HCT116 (cell line): ENCODE data around the gene WWOX. TPM values are rescaled to one million over a fixed set of nuclear protein-coding genes. Genes with fewer than 3 reads are reported as not detected.

Experiments used
- ATAC-seq: fragments of 200-7000 bp; cut with Tn5 transposase; 2 replicates; pipeline ENCODE4 v1.9.1; 2020; ENCODE audit warnings: mild to moderate bottlenecking, moderate library complexity
- BruUV-seq: library from RNA; stranded (reverse); fragments of 400-500 nt; replicated peaks from 2 replicates; lab custom pipeline; 2021; lab: Mats Ljungman, UMichigan
- CTCF ChIA-PET: fragments of 300-600 bp; sonication (Branson Sonifier 250); formaldehyde crosslinking; loops from one replicate; lab custom pipeline; 2021; ENCODE audit warnings: antibody characterized with exemption; lab: Charles Lee
- POLR2A ChIA-PET: fragments of 300-600, 350-600 bp; sonication (Branson Sonifier 250); formaldehyde crosslinking; loops from one replicate; lab custom pipeline; 2021; ENCODE audit warnings: antibody characterized with exemption; lab: Charles Lee
- RAD21 ChIA-PET, 2 experiments: fragments of 300-600 bp; sonication (Branson Sonifier 250); formaldehyde crosslinking; loops; one replicate each; lab custom pipeline; 2023; ENCODE audit warnings: low total read pairs in 2 of 2; ENCODE audit not compliant: uncharacterized antibody in 2 of 2, unreplicated experiment in 2 of 2, low non-redundant PET in 1 of 2; lab: Charles Lee
- DNase-seq: peaks from one replicate; pipeline ENCODE4 v3.0.0-alpha.2; 2010; ENCODE audit warnings: low read depth, low spot score
- H2AFZ ChIP-seq: fragments of 200-600 bp; shearing (Covaris generic), sonication (generic); 2 replicates; pipeline ENCODE4 v1.6.1; 2017; ENCODE audit warnings: low read depth, mixed run types, mixed read lengths, antibody characterized with exemption, low read length; ENCODE audit not compliant: poor library complexity, severe bottlenecking
- H3K27ac ChIP-seq: 2 replicates; pipeline ENCODE4 v1.5.1; 2012; ENCODE audit warnings: low read depth, low read length
- H3K27me3 ChIP-seq: fragments of 200-600 bp; sonication (generic); 2 replicates; pipeline ENCODE4 v1.6.1; 2016; ENCODE audit warnings: mixed run types, low read length, mixed read lengths; ENCODE audit not compliant: insufficient read depth
- H3K36me3 ChIP-seq, 2 experiments: fragments of 200-500 bp in 1 of 2; fragments of 200-600 bp in 1 of 2; sonication (Bioruptor generic) in 1 of 2; sonication (generic) in 1 of 2; 2 replicates each; pipeline versions ENCODE4 v1.5.1 to v1.6.1; 2014 to 2016; ENCODE audit warnings: low read length in 2 of 2, inconsistent platforms in 1 of 2, mixed read lengths in 1 of 2, mixed run types in 1 of 2; ENCODE audit not compliant: insufficient read depth in 2 of 2, control insufficient read depth in 1 of 2
- H3K4me1 ChIP-seq, 2 experiments: fragments of 200-600 bp in 1 of 2; sonication (generic) in 1 of 2; 2 replicates each; pipeline versions ENCODE4 v1.5.1 to v1.6.1; 2012 to 2017; ENCODE audit warnings: low read length in 2 of 2, inconsistent platforms in 1 of 2, mild to moderate bottlenecking in 1 of 2, mixed read lengths in 1 of 2, mixed run types in 1 of 2, moderate library complexity in 1 of 2; ENCODE audit not compliant: insufficient read depth in 2 of 2, control insufficient read depth in 1 of 2
- H3K4me2 ChIP-seq: fragments of 200-600 bp; sonication (generic); 2 replicates; pipeline ENCODE4 v1.6.1; 2017; ENCODE audit warnings: mixed run types, low read length, mixed read lengths
- H3K4me3 ChIP-seq, 2 experiments: fragments of 200-600 bp in 1 of 2; sonication (generic) in 1 of 2; replicated peaks in 1 of 2; 2 replicates each; pipeline ENCODE4 v1.5.1; 2011 to 2016; ENCODE audit warnings: low read length in 2 of 2, control low read depth in 1 of 2, low read depth in 1 of 2, mild to moderate bottlenecking in 1 of 2, mixed read lengths in 1 of 2, mixed run types in 1 of 2
- H3K79me2 ChIP-seq: fragments of 200-600 bp; sonication (generic); 2 replicates; pipeline ENCODE4 v1.6.1; 2017; ENCODE audit warnings: mild to moderate bottlenecking, mixed run types, low read length, moderate library complexity, mixed read lengths; ENCODE audit not compliant: insufficient read depth
- H3K9ac ChIP-seq: fragments of 200-600 bp; sonication (generic); 2 replicates; pipeline ENCODE4 v1.6.1; 2016; ENCODE audit warnings: low read length, mixed read lengths
- H3K9me2 ChIP-seq: fragments of 200-600 bp; sonication (generic), shearing (Covaris generic); 2 replicates; pipeline ENCODE4 v1.6.1; 2017; ENCODE audit warnings: mixed run types, mild to moderate bottlenecking, moderate library complexity; ENCODE audit not compliant: insufficient read depth
- H3K9me3 ChIP-seq, 2 experiments: fragments of 200-500 bp in 1 of 2; fragments of 200-600 bp in 1 of 2; sonication (Bioruptor generic) in 1 of 2; sonication (generic) in 1 of 2; 2 replicates each; pipeline ENCODE4 v1.6.1; 2014 to 2017; ENCODE audit warnings: low read length in 2 of 2, mixed read lengths in 2 of 2, inconsistent platforms in 1 of 2, low read depth in 1 of 2, mild to moderate bottlenecking in 1 of 2, mixed run types in 1 of 2, moderate library complexity in 1 of 2; ENCODE audit not compliant: control insufficient read depth in 1 of 2, insufficient read depth in 1 of 2
- H4K20me1 ChIP-seq: fragments of 200-600 bp; sonication (generic), shearing (Covaris generic); 2 replicates; pipeline ENCODE4 v1.6.1; 2017; ENCODE audit warnings: mixed run types, mild to moderate bottlenecking, moderate library complexity; ENCODE audit not compliant: insufficient read depth
- ATF3 ChIP-seq: IDR thresholded peaks from 2 replicates; pipeline ENCODE4 v1.6.1; 2012
- CBX3 ChIP-seq: IDR thresholded peaks from 2 replicates; pipeline ENCODE4 v1.6.1; 2012; ENCODE audit warnings: low read depth
- CEBPB ChIP-seq: IDR thresholded peaks from 2 replicates; pipeline ENCODE4 v1.6.1; 2012; ENCODE audit warnings: low read depth
- EGR1 ChIP-seq: IDR thresholded peaks from 2 replicates; pipeline ENCODE4 v1.6.1; 2012; ENCODE audit warnings: low read depth
- ELF1 ChIP-seq: IDR thresholded peaks from 2 replicates; pipeline ENCODE4 v1.6.1; 2012; ENCODE audit warnings: low read depth, borderline replicate concordance
- EZH2 ChIP-seq: fragments of 200-600 bp; sonication (generic); IDR thresholded peaks from 2 replicates; pipeline ENCODE4 v1.6.1; 2017; ENCODE audit warnings: antibody characterized with exemption, mixed run types
- FOSL1 ChIP-seq: IDR thresholded peaks from 2 replicates; pipeline ENCODE4 v1.6.1; 2012; ENCODE audit warnings: low read depth
- JUND ChIP-seq: IDR thresholded peaks from 2 replicates; pipeline ENCODE4 v1.6.1; 2012
- MAX ChIP-seq: IDR thresholded peaks from 2 replicates; pipeline ENCODE4 v1.6.1; 2012
- RAD21 ChIP-seq: IDR thresholded peaks from 2 replicates; pipeline ENCODE4 v1.6.1; 2012; ENCODE audit warnings: low read depth, mild to moderate bottlenecking
- SIN3A ChIP-seq: IDR thresholded peaks from 2 replicates; pipeline ENCODE4 v1.6.1; 2012; ENCODE audit warnings: low read depth
- SP1 ChIP-seq: IDR thresholded peaks from 2 replicates; pipeline ENCODE4 v1.6.1; 2012; ENCODE audit warnings: low read depth
- SRF ChIP-seq: IDR thresholded peaks from 2 replicates; pipeline ENCODE4 v1.6.1; 2012; ENCODE audit warnings: low read depth
- TCF7L2 ChIP-seq: IDR thresholded peaks from 2 replicates; pipeline ENCODE4 v1.7.0; 2011; ENCODE audit warnings: borderline replicate concordance, inconsistent platforms; ENCODE audit not compliant: insufficient read depth, insufficient read length; ENCODE audit errors: extremely low read depth
- YY1 ChIP-seq: IDR thresholded peaks from 2 replicates; pipeline ENCODE4 v1.6.1; 2011; ENCODE audit warnings: low read length, low read depth, moderate library complexity, mild to moderate bottlenecking; ENCODE audit not compliant: insufficient replicate concordance; ENCODE audit errors: extremely low read depth
- ZBTB33 ChIP-seq: IDR thresholded peaks from 2 replicates; pipeline ENCODE4 v1.6.1; 2011; ENCODE audit warnings: mild to moderate bottlenecking, low read length, moderate library complexity; ENCODE audit not compliant: insufficient replicate concordance; ENCODE audit errors: extremely low read depth
- ZFX ChIP-seq: fragments of 450-650 bp; IDR thresholded peaks from 2 replicates; pipeline ENCODE4 v1.6.1; 2017
- ZNF274 ChIP-seq: fragments of 200-500 bp; sonication (Bioruptor generic); IDR thresholded peaks from 2 replicates; pipeline ENCODE4 v1.6.1; 2014; ENCODE audit warnings: mild to moderate bottlenecking, low read depth, low read length, inconsistent platforms
- intact Hi-C: fragments of 100-400 bp; cut with micrococcal nuclease; formaldehyde crosslinking; loops from 2 replicates; pipeline ENCODE4 v1.10.0; 2022
- total RNA-seq: library from RNA; stranded (reverse); gene quantifications from one replicate; pipeline ENCODE4 v1.2.1, GENCODE V29; 2021; ENCODE audit not compliant: unreplicated experiment

Gene WWOX
- total RNA-seq, 1 experiment from 2014 or later, result 13.7 TPM

GRCh38 chr16:78628461-78629045 is 529.1 kb downstream of the WWOX start:
- BruUV-seq, result no TSS peak
- no peak for ATAC-seq
- no peak for TF ChIP-seq ZNF274
- TF ChIP-seq RAD21, result no peak
- TF ChIP-seq ELF1, result no peak
- TF ChIP-seq EZH2, result no peak
- TF ChIP-seq ATF3, result no peak
- TF ChIP-seq FOSL1, result no peak
- no peak for TF ChIP-seq SIN3A
- TF ChIP-seq CBX3, result no peak
- TF ChIP-seq YY1, result no peak
- no peak for TF ChIP-seq SRF
- TF ChIP-seq, all 23 proteins: peak for 0

GRCh38 chr16:78629173-78629572 is 529.7 kb downstream of the WWOX start:
- H3K36me3 ChIP-seq, result no peaks in the 10 kb centered on the region
- no peaks in the 10 kb centered on the region for H3K9me3 ChIP-seq
- DNase-seq (no peak), ATAC-seq (no peak)
- H3K4me3 ChIP-seq, result no peak overlapping the region
- intact Hi-C loops, result no loop called here
- no peaks in the 10 kb centered on the region for H3K27me3 ChIP-seq
- H3K4me2 ChIP-seq, result no peak overlapping the region
- RAD21 ChIA-PET, result no interaction called here
- H3K4me1 ChIP-seq, result no peaks in the 10 kb centered on the region
- H3K9ac ChIP-seq, result no peak overlapping the region
- BruUV-seq, result no TSS peak
- H3K27ac ChIP-seq, result no peak overlapping the region
- H4K20me1 ChIP-seq, result no peaks in the 10 kb centered on the region
- POLR2A ChIA-PET, result no interaction called here
- H3K9me2 ChIP-seq, result no peaks in the 10 kb centered on the region
- CTCF ChIA-PET, result no interaction called here
- no peaks in the 10 kb centered on the region for H3K79me2 ChIP-seq
- no peak overlapping the region for H2AFZ ChIP-seq
- TF ChIP-seq ZFX (no peak), RAD21 (no peak), SP1 (no peak), FOSL1 (no peak), CEBPB (no peak), MAX (no peak), ZBTB33 (no peak), CBX3 (no peak), TCF7L2 (no peak), ZNF274 (no peak), JUND (no peak), EGR1 (no peak)

More at GRCh38 chr16:78628461-78629045, 529.1 kb downstream of the WWOX start:
- no peak overlapping the region for H3K27ac ChIP-seq
- H4K20me1 ChIP-seq, result no peaks in the 10 kb centered on the region
- no peak for DNase-seq
- no peaks in the 10 kb centered on the region for H3K4me1 ChIP-seq
- H2AFZ ChIP-seq, result no peak overlapping the region
- no peaks in the 10 kb centered on the region for H3K9me2 ChIP-seq
- H3K4me2 ChIP-seq, result no peak overlapping the region
- H3K9me3 ChIP-seq, result no peaks in the 10 kb centered on the region
- no peaks in the 10 kb centered on the region for H3K36me3 ChIP-seq
- H3K79me2 ChIP-seq, result no peaks in the 10 kb centered on the region
- CTCF ChIA-PET, result no interaction called here
- RAD21 ChIA-PET, result no interaction called here
- POLR2A ChIA-PET, result no interaction called here
- intact Hi-C loops, result no loop called here
- no peak overlapping the region for H3K4me3 ChIP-seq
- no peak overlapping the region for H3K9ac ChIP-seq
- no peaks in the 10 kb centered on the region for H3K27me3 ChIP-seq
